Measurements from ENCODE around the gene CARS2.
"Not testable (repeated sequence)": the region's sequence is repeated elsewhere in the genome, so short reads cannot be mapped to it uniquely, and the experiment has no call there.

DNA sequence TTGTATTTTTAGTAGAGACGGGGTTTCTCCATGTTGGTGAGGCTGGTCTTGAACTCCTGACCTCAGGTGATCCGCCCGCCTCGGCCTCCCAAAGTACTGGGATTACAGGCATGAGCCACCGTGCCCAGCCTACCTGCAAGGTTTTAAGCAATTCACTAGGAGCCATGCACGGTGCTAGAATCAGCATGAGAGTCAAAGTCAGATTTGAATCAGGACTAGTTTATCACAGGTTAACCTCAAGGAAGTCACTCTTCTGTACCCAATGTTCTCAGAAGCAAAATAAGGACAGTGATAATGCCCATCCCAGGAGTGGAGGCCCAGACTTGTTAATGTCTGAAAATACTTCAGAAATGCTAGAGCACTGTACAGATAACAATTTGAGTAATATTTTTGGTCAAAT lies 20.2 kb upstream of the CARS2 start:
- TF ChIP-seq, protein P1, sequence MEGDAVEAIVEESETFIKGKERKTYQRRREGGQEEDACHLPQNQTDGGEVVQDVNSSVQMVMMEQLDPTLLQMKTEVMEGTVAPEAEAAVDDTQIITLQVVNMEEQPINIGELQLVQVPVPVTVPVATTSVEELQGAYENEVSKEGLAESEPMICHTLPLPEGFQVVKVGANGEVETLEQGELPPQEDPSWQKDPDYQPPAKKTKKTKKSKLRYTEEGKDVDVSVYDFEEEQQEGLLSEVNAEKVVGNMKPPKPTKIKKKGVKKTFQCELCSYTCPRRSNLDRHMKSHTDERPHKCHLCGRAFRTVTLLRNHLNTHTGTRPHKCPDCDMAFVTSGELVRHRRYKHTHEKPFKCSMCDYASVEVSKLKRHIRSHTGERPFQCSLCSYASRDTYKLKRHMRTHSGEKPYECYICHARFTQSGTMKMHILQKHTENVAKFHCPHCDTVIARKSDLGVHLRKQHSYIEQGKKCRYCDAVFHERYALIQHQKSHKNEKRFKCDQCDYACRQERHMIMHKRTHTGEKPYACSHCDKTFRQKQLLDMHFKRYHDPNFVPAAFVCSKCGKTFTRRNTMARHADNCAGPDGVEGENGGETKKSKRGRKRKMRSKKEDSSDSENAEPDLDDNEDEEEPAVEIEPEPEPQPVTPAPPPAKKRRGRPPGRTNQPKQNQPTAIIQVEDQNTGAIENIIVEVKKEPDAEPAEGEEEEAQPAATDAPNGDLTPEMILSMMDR (IDR thresholded peaks at IDR 0.05 in 4 of 5, conservative IDR thresholded peaks at IDR 0.05 in 1 of 5), result not testable (repeated sequence)
- not testable (repeated sequence) for TF ChIP-seq POLR2A (IDR thresholded peaks at IDR 0.05)
